HUES6 (cell line): Measurements from ENCODE around the gene C11orf21.

ENCODE experiments used
- H3K27ac ChIP-seq: 2 replicates; pipeline ENCODE4 v1.7.0; 2013; ENCODE audit warnings: low read depth, mild to moderate bottlenecking, low read length, inconsistent platforms
- H3K27me3 ChIP-seq: 2 replicates; pipeline ENCODE4 v1.6.1; 2013; ENCODE audit warnings: low read length; ENCODE audit not compliant: control insufficient read depth, insufficient read depth
- H3K36me3 ChIP-seq: 2 replicates; pipeline ENCODE4 v1.6.1; 2013; ENCODE audit warnings: low read length; ENCODE audit not compliant: control insufficient read depth, insufficient read depth
- H3K4me1 ChIP-seq: 2 replicates; pipeline ENCODE4 v1.6.1; 2013; ENCODE audit warnings: low read length; ENCODE audit not compliant: control insufficient read depth, insufficient read depth
- H3K4me3 ChIP-seq: 2 replicates; pipeline ENCODE4 v1.5.1; 2013; ENCODE audit warnings: low read depth, low read length
- H3K9ac ChIP-seq: one replicate; pipeline ENCODE4 v1.6.1; 2013; ENCODE audit warnings: mild to moderate bottlenecking, low read length
- H3K9me3 ChIP-seq: 2 replicates; pipeline ENCODE4 v1.6.1; 2013; ENCODE audit warnings: low read depth, low read length; ENCODE audit not compliant: control insufficient read depth, insufficient read depth

Gene C11orf21

GRCh38 chr11:2268729-2269600 lies 32.8 kb downstream of the C11orf21 start:
- Histone ChIP-seq H3K27me3 (peaks cover 96% of the 10 kb centered on the region), H3K9ac (no peak overlapping the region), H3K27ac (no peak overlapping the region), H3K36me3 (no peaks in the 10 kb centered on the region), H3K9me3 (no peaks in the 10 kb centered on the region), H3K4me1 (peaks cover 11% of the 10 kb centered on the region), H3K4me3 (peak overlapping the region; percentile 58)

- Histone ChIP-seq H3K36me3 (no peaks in the 10 kb centered on the region), H3K4me1 (peaks cover 11% of the 10 kb centered on the region), H3K27me3 (peaks cover 87% of the 10 kb centered on the region), H3K27ac (no peak overlapping the region), H3K9ac (no peak overlapping the region), H3K9me3 (no peaks in the 10 kb centered on the region), H3K4me3 (peak overlapping the region; percentile 41)
These were observed 33.6 kb downstream of the C11orf21 start for GRCh38 chr11:2267851-2268728.

GRCh38 chr11:2267306-2267850 lies 34.3 kb downstream of the C11orf21 start:
- Histone ChIP-seq H3K27me3 (peaks cover 80% of the 10 kb centered on the region), H3K9ac (no peak overlapping the region), H3K9me3 (no peaks in the 10 kb centered on the region), H3K4me1 (peaks cover 11% of the 10 kb centered on the region), H3K27ac (no peak overlapping the region), H3K4me3 (no peak overlapping the region), H3K36me3 (no peaks in the 10 kb centered on the region)

- Histone ChIP-seq H3K27me3 (peaks cover 74% of the 10 kb centered on the region), H3K4me1 (peaks cover 11% of the 10 kb centered on the region), H3K9me3 (no peaks in the 10 kb centered on the region), H3K4me3 (no peak overlapping the region), H3K9ac (no peak overlapping the region), H3K36me3 (no peaks in the 10 kb centered on the region), H3K27ac (no peak overlapping the region)
These were observed 35.0 kb downstream of the C11orf21 start for GRCh38 chr11:2266586-2267305.

- peaks cover 66% of the 10 kb centered on the region for H3K27me3 ChIP-seq
- no peaks in the 10 kb centered on the region for H3K9me3 ChIP-seq
- H3K36me3 ChIP-seq, result no peaks in the 10 kb centered on the region
- H3K4me3 ChIP-seq, result no peak overlapping the region
- H3K9ac ChIP-seq, result no peak overlapping the region
- H3K4me1 ChIP-seq, result peaks cover 8% of the 10 kb centered on the region; the same call in 1 of the 2 replicates
- no peak overlapping the region for H3K27ac ChIP-seq
These were observed 35.7 kb downstream of the C11orf21 start for GRCh38 chr11:2265854-2266585.

- Histone ChIP-seq H3K27me3 (peaks cover 60% of the 10 kb centered on the region), H3K9ac (no peak overlapping the region), H3K9me3 (no peaks in the 10 kb centered on the region), H3K4me1 (peaks cover 8% of the 10 kb centered on the region; the same call in 1 of the 2 replicates), H3K27ac (no peak overlapping the region), H3K36me3 (no peaks in the 10 kb centered on the region), H3K4me3 (no peak overlapping the region)
These were observed 36.3 kb downstream of the C11orf21 start for GRCh38 chr11:2265396-2265795.

GRCh38 chr11:2264366-2265053 lies 37.2 kb downstream of the C11orf21 start:
- Histone ChIP-seq H3K9ac (no peak overlapping the region), H3K36me3 (no peaks in the 10 kb centered on the region), H3K27me3 (peaks cover 57% of the 10 kb centered on the region), H3K4me1 (peaks cover 8% of the 10 kb centered on the region; the same call in 1 of the 2 replicates), H3K9me3 (no peaks in the 10 kb centered on the region), H3K27ac (no peak overlapping the region), H3K4me3 (no peak overlapping the region)

- no peaks in the 10 kb centered on the region for H3K9me3 ChIP-seq
- peaks cover 57% of the 10 kb centered on the region for H3K27me3 ChIP-seq
- no peak overlapping the region for H3K4me3 ChIP-seq
These were observed 37.9 kb downstream of the C11orf21 start for GRCh38 chr11:2263724-2264360.

GRCh38 chr11:2263071-2263565 lies 38.6 kb downstream of the C11orf21 start:
- Histone ChIP-seq H3K27me3 (peaks cover 51% of the 10 kb centered on the region), H3K36me3 (no peaks in the 10 kb centered on the region), H3K27ac (no peak overlapping the region), H3K9ac (no peak overlapping the region), H3K4me1 (peaks cover 2% of the 10 kb centered on the region; the same call in 1 of the 2 replicates), H3K4me3 (no peak overlapping the region), H3K9me3 (no peaks in the 10 kb centered on the region)

More at GRCh38 chr11:2263724-2264360, 37.9 kb downstream of the C11orf21 start:
- no peak overlapping the region for H3K9ac ChIP-seq
- H3K36me3 ChIP-seq, result no peaks in the 10 kb centered on the region
- H3K4me1 ChIP-seq, result peaks cover 8% of the 10 kb centered on the region; the same call in 1 of the 2 replicates
- H3K27ac ChIP-seq, result no peak overlapping the region
